Neural progenitor cell (in vitro differentiated cells): ENCODE results near the gene RAPGEF5.

Experiments used
- EZH2phosphoT487 ChIP-seq: fragments of 200-600 bp; sonication (generic); IDR thresholded peaks from 2 replicates; pipeline ENCODE4 v1.6.1; 2017; ENCODE audit warnings: antibody characterized with exemption
- TF ChIP-seq, protein P1 (sequence below): fragments of 200-600 bp; sonication (generic); IDR thresholded peaks from 2 replicates; pipeline ENCODE4 v1.5.1; 2017; ENCODE audit warnings: antibody characterized with exemption, mild to moderate bottlenecking

DNA sequence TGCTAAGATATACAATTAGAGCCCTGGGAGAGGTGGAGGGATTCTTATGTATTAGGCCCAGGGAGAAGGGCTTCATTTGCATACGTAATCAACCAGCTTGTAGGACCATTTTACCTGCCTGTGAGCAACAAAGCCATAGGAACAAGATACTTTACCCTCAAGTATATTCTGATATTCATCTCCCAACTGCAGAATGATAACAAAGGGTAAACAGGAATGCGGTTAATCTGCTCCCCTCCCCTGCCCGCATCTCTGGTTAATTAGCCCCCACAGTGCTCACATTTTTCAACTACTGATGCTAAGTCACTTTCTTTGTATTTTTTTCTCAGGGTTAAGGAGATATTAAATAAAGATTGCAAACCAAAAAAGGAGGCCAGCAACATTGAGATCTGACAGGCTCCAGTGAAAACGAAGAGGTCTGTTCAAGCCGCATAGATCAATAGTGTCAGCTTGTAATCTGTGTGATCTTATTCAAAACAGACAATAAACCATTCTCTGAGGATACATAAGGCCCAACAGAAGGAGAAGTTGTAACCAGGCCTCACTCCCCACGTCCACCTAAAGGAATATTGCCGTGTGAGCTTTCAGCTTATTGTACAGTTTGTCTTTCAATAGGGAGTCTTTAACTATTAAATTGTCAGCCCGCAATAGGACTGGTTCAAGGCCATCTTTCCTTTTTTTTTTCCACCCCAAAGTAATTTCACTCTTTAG lies 203.4 kb downstream of the RAPGEF5 start:
- no peak for TF ChIP-seq EZH2phosphoT487
- TF ChIP-seq, protein P1, sequence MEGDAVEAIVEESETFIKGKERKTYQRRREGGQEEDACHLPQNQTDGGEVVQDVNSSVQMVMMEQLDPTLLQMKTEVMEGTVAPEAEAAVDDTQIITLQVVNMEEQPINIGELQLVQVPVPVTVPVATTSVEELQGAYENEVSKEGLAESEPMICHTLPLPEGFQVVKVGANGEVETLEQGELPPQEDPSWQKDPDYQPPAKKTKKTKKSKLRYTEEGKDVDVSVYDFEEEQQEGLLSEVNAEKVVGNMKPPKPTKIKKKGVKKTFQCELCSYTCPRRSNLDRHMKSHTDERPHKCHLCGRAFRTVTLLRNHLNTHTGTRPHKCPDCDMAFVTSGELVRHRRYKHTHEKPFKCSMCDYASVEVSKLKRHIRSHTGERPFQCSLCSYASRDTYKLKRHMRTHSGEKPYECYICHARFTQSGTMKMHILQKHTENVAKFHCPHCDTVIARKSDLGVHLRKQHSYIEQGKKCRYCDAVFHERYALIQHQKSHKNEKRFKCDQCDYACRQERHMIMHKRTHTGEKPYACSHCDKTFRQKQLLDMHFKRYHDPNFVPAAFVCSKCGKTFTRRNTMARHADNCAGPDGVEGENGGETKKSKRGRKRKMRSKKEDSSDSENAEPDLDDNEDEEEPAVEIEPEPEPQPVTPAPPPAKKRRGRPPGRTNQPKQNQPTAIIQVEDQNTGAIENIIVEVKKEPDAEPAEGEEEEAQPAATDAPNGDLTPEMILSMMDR = no peak
